T-cell (primary cell): Measurements from ENCODE around the gene CCT3. TPM values are rescaled to one million over a fixed set of nuclear protein-coding genes. Genes with fewer than 3 reads are reported as not detected.
A peak's percentile ranks its signal among the peaks of the same experiment; 100 is the strongest.

Experiments
- ATAC-seq, 4 experiments: fragments of 200-7000 bp in 3 of 4; fragments of 150-1000 bp in 1 of 4; cut with Tn5 transposase; replicated peaks in 1 of 4; 1 replicate in 3 of 4; 2 replicates in 1 of 4; pipeline ENCODE4 v1.10.0; 2021; ENCODE audit warnings: moderate library complexity in 3 of 4, mild to moderate bottlenecking in 2 of 4, moderate number of reproducible peaks in 1 of 4
- CTCF ChIA-PET, 2 donors: fragments of 300-600 bp; sonication (Branson Sonifier 250); formaldehyde crosslinking; loops; one replicate each; lab custom pipeline; 2022; ENCODE audit warnings: antibody characterized with exemption in 2 of 2; lab: Charles Lee
- POLR2A ChIA-PET, 2 donors: fragments of 300-600 bp; sonication (Branson Sonifier 250); formaldehyde crosslinking; loops; one replicate each; lab custom pipeline; 2022; ENCODE audit warnings: antibody characterized with exemption in 2 of 2; lab: Charles Lee
- DNase-seq, 35 experiments: peaks; one replicate each; pipeline versions ENCODE4 v3.0.0 to v3.0.0-alpha.2; 2013 to 2023
- H3K27ac ChIP-seq: one replicate; pipeline ENCODE4 v1.5.1; 2013; ENCODE audit warnings: low read length
- H3K27me3 ChIP-seq, 2 experiments: replicated peaks in 1 of 2; 1 replicate in 1 of 2; 2 replicates in 1 of 2; pipeline versions ENCODE4 v1.6.1 to v1.7.0; 2013; ENCODE audit warnings: low read length in 1 of 2, mixed read lengths in 1 of 2; ENCODE audit not compliant: control insufficient read depth in 2 of 2, insufficient read depth in 2 of 2; ENCODE audit errors: extremely low read depth in 1 of 2
- H3K36me3 ChIP-seq, 2 donors: 1 replicate in 1 of 2; 2 replicates in 1 of 2; pipeline versions ENCODE4 v1.6.1 to v1.7.0; 2013; ENCODE audit warnings: low read length in 1 of 2; ENCODE audit not compliant: control insufficient read depth in 2 of 2, insufficient read depth in 1 of 2; ENCODE audit errors: extremely low read depth in 1 of 2
- H3K4me1 ChIP-seq, 2 experiments: 1 replicate in 1 of 2; 2 replicates in 1 of 2; pipeline versions ENCODE4 v1.6.1 to v1.7.0; 2013; ENCODE audit warnings: low read length in 2 of 2, mixed read lengths in 1 of 2; ENCODE audit not compliant: insufficient read depth in 2 of 2, control insufficient read depth in 1 of 2; ENCODE audit errors: extremely low read depth in 1 of 2
- H3K4me3 ChIP-seq, 2 donors: 1 replicate in 1 of 2; 2 replicates in 1 of 2; pipeline versions ENCODE4 v1.5.1 to v1.7.0; 2013; ENCODE audit warnings: mild to moderate bottlenecking in 2 of 2, low read length in 1 of 2, moderate library complexity in 1 of 2; ENCODE audit not compliant: control insufficient read depth in 1 of 2; ENCODE audit errors: extremely low read depth in 1 of 2
- H3K9me3 ChIP-seq: 2 replicates; pipeline ENCODE4 v1.7.0; 2013
- H3K27ac Mint-ChIP-seq, 2 donors: one replicate each; pipeline ENCODE4 v1.8.0; 2020 to 2021; ENCODE audit warnings: mild to moderate bottlenecking in 2 of 2, mixed read lengths in 2 of 2
- H3K27me3 Mint-ChIP-seq, 2 donors: one replicate each; pipeline ENCODE4 v1.8.0; 2021 to 2022; ENCODE audit warnings: mixed read lengths in 2 of 2
- H3K36me3 Mint-ChIP-seq: one replicate; pipeline ENCODE4 v1.8.0; 2021; ENCODE audit warnings: mixed read lengths
- H3K4me1 Mint-ChIP-seq, 3 donors: one replicate each; pipeline ENCODE4 v1.8.0; 2020 to 2022; ENCODE audit warnings: mixed read lengths in 3 of 3, mild to moderate bottlenecking in 1 of 3
- H3K4me3 Mint-ChIP-seq, 3 donors: one replicate each; pipeline ENCODE4 v1.8.0; 2020 to 2022; ENCODE audit warnings: mild to moderate bottlenecking in 3 of 3, mixed read lengths in 3 of 3, moderate library complexity in 3 of 3
- H3K9me3 Mint-ChIP-seq, 3 donors: one replicate each; pipeline ENCODE4 v1.8.0; 2020 to 2022; ENCODE audit warnings: mixed read lengths in 3 of 3
- WGBS: methylation state at CpG from one replicate; pipeline ENCODE4 v1.1.5; 2013; ENCODE audit warnings: missing lambda C conversion rate; ENCODE audit not compliant: insufficient coverage; 5-methylcytosine and 5-hydroxymethylcytosine counted together
- total RNA-seq, 35 experiments: library from RNA in 6 of 35; stranded (reverse) in 6 of 35; fragments of 120-200 nt in 1 of 35; gene quantifications; one replicate each; pipeline versions ENCODE4 v1.2.1 to v1.2.4 and lab custom pipeline; 2013 to 2026

Gene CCT3
- total RNA-seq, 5 donors from 2014 or later (not counting 1 experiment from before 2014, with no cell fraction given): 87.2 to 138 (median 124) TPM

- H3K4me1 Mint-ChIP-seq: no peaks in the 10 kb centered on the region
- H3K4me3 Mint-ChIP-seq: no peak overlapping the region
- ChIA-PET CTCF (interaction anchor here in 1 of 2 donors (0.6 kb wide), 1 partner anchor 41 kb away, joined by 3 read pairs; no protein-coding TSS in a partner anchor), POLR2A (no interaction called here)
- no peak overlapping the region for H3K4me3 ChIP-seq
- H3K36me3 Mint-ChIP-seq: peaks cover 9% of the 10 kb centered on the region
- peaks cover 3 to 11% of the 10 kb centered on the region in 2 donors for H3K36me3 ChIP-seq
- H3K27ac Mint-ChIP-seq: peak overlapping the region in 1 of 2 donors; percentile 2
- H3K27me3 ChIP-seq: no peaks in the 10 kb centered on the region
- no peak overlapping the region for H3K27ac ChIP-seq
- DNase-seq (no peak), ATAC-seq (no peak)
- no peaks in the 10 kb centered on the region for H3K4me1 ChIP-seq
- H3K9me3 ChIP-seq: no peaks in the 10 kb centered on the region
- no CpG with 5 or more reads among the region's 4 CpGs for WGBS
- no peaks in the 10 kb centered on the region for H3K27me3 Mint-ChIP-seq
- no peaks in the 10 kb centered on the region for H3K9me3 Mint-ChIP-seq
Measured at GRCh38 chr1:156303241-156303640, 34.9 kb downstream of the CCT3 start.

- H3K27me3 Mint-ChIP-seq: no peaks in the 10 kb centered on the region
- no peaks in the 10 kb centered on the region for H3K9me3 ChIP-seq
- no peaks in the 10 kb centered on the region for H3K36me3 Mint-ChIP-seq
- no peak within 1 kb of the TSS for H3K4me3 ChIP-seq
- WGBS: 97% methylated on average over 19 of the region's 19 CpGs
- no peak within 1 kb of the TSS for H3K4me3 Mint-ChIP-seq
- H3K4me1 Mint-ChIP-seq: peaks cover 14 to 20% (median 19%) of the 10 kb centered on the region in 3 donors
- H3K27ac Mint-ChIP-seq: no peak within 1 kb of the TSS
- no peaks in the 10 kb centered on the region for H3K27me3 ChIP-seq
- H3K36me3 ChIP-seq: peaks cover 0 to under 1% of the 10 kb centered on the region in 2 donors
- no peaks in the 10 kb centered on the region for H3K9me3 Mint-ChIP-seq
- ChIA-PET CTCF (interaction anchor here in 1 of 2 donors (0.9 kb wide), 1 partner anchor 9 kb away, joined by 3 read pairs; no protein-coding TSS in a partner anchor), POLR2A (interaction anchor here in 1 of 2 donors (0.6 kb wide), 1 partner anchor 18 kb away, joined by 3 read pairs; no protein-coding TSS in a partner anchor)
- ATAC-seq (no peak), DNase-seq (no peak)
- peaks cover 8 to 19% of the 10 kb centered on the region in 2 experiments for H3K4me1 ChIP-seq
- H3K27ac ChIP-seq: no peak within 1 kb of the TSS
Measured at GRCh38 chr1:156298852-156299357, 39.2 kb downstream of the CCT3 start, which contains the start of gene VHLL. Gene VHLL, minus strand, starts transcription at chr1:156299307. Its CDS starts 118 bp downstream, at chr1:156299189.

- Mint-ChIP-seq H3K27me3 (no peaks in the 10 kb centered on the region), H3K9me3 (no peaks in the 10 kb centered on the region)
- whole genome bisulfite sequencing: 4% methylated on average over 7 of the region's 17 CpGs
Measured at GRCh38 chr1:156295391-156295947, 42.6 kb downstream of the CCT3 start, which contains the start of gene GLMP. Gene GLMP, minus strand, starts transcription at chr1:156295679. Its CDS starts 34 bp downstream, at chr1:156295645.

GRCh38 chr1:156293895-156294294, 44.2 kb downstream of the CCT3 start:
- Histone ChIP-seq H3K9me3 (no peaks in the 10 kb centered on the region), H3K27me3 (no peaks in the 10 kb centered on the region), H3K27ac (no peak overlapping the region), H3K4me3 (no peak overlapping the region), H3K36me3 (peaks cover 9 to 24% of the 10 kb centered on the region in 2 donors), H3K4me1 (peaks cover 8 to 20% of the 10 kb centered on the region in 2 experiments)
- Mint-ChIP-seq H3K27me3 (no peaks in the 10 kb centered on the region), H3K27ac (peak overlapping the region in 1 of 2 donors; percentile 88), H3K4me3 (peak overlapping the region in 1 of 3 donors; percentile 88), H3K9me3 (no peaks in the 10 kb centered on the region), H3K36me3 (peaks cover 6% of the 10 kb centered on the region), H3K4me1 (peaks cover 23 to 25% (median 25%) of the 10 kb centered on the region in 3 donors)
- CTCF ChIA-PET: no interaction called here
- no peak for DNase-seq
- POLR2A ChIA-PET: no interaction called here
- 100% methylated on average over 4 of the region's 9 CpGs for WGBS
- ATAC-seq: no peak

More at GRCh38 chr1:156295391-156295947, 42.6 kb downstream of the CCT3 start, which contains the start of gene GLMP:
- no peaks in the 10 kb centered on the region for H3K9me3 ChIP-seq
- H3K4me3 ChIP-seq: peak within 1 kb of the TSS; percentile 70 to 95
- H3K27ac Mint-ChIP-seq: peak within 1 kb of the TSS; percentile 83 to 88
- ATAC-seq (peak; percentile 83 to 96 (median 91)), DNase-seq (peak; percentile 22 to 74 (median 53))
- H3K27me3 ChIP-seq: no peaks in the 10 kb centered on the region
- peaks cover 9 to 22% of the 10 kb centered on the region in 2 donors for H3K36me3 ChIP-seq
- ChIA-PET CTCF (interaction anchor here in 1 of 2 donors (0.6 to 1.0 kb wide), 3 partner anchors 12 to 63 kb away, joined by 3 to 4 read pairs (median 3); no protein-coding TSS in a partner anchor), POLR2A (interaction anchor here in 1 of 2 donors (0.7 kb wide), 1 partner anchor 116 kb away, joined by 4 read pairs; no protein-coding TSS in a partner anchor)
- peaks cover 8 to 20% of the 10 kb centered on the region in 2 experiments for H3K4me1 ChIP-seq
- H3K27ac ChIP-seq: no peak within 1 kb of the TSS
- H3K36me3 Mint-ChIP-seq: no peaks in the 10 kb centered on the region
- H3K4me1 Mint-ChIP-seq: peaks cover 23 to 25% (median 25%) of the 10 kb centered on the region in 3 donors
- H3K4me3 Mint-ChIP-seq: peak within 1 kb of the TSS; percentile 87 to 90 (median 88)

GRCh38 chr1:156293098-156293434, 45.0 kb downstream of the CCT3 start:
- POLR2A ChIA-PET: no interaction called here
- Mint-ChIP-seq H3K4me3 (peak overlapping the region; percentile 28 to 41 (median 34)), H3K27me3 (no peaks in the 10 kb centered on the region), H3K9me3 (no peaks in the 10 kb centered on the region), H3K36me3 (peaks cover 6% of the 10 kb centered on the region), H3K4me1 (peaks cover 23 to 25% (median 25%) of the 10 kb centered on the region in 3 donors), H3K27ac (peak overlapping the region; percentile 22 to 43)
- ATAC-seq: no peak
- Histone ChIP-seq H3K27me3 (no peaks in the 10 kb centered on the region), H3K4me3 (no peak overlapping the region), H3K36me3 (peaks cover 9 to 27% of the 10 kb centered on the region in 2 donors), H3K27ac (no peak overlapping the region), H3K9me3 (no peaks in the 10 kb centered on the region), H3K4me1 (peaks cover 8 to 20% of the 10 kb centered on the region in 2 experiments)
- CTCF ChIA-PET: no interaction called here
- WGBS: 96% methylated on average over 5 of the region's 8 CpGs
- DNase-seq: no peak
